ENCODE results near the gene CST7. TPM values are rescaled to one million over a fixed set of nuclear protein-coding genes. Genes with fewer than 3 reads are reported as not detected.

CST7 gene
- total RNA-seq, 1 experiment from 2014 or later: not detected

DNA sequence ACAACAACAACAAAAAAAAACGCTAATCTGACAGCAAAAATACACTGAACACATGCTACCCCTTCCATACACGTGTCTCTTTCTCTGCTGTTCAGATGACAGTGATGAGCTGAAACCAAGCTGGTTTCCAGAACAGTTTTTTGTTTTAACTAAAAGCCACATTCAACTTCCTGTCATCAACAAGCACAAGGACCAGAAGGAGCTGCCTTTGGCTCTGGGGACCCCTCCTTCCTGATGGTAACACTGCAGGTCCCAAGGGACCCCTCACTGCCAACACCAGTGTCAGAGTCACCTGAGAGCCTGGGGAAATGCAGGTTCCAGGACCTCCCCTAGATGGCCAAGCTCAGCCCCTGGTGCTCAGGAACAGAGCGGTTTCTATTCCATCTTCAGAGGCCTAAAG is 6.0 kb downstream of the CST7 start:
- in situ Hi-C loops (cut with HindIII; ENCODE audit: low pct_unique_long_range_greater_than_20kb, low sequenced_read_pairs): no loop called here
- TF ChIP-seq, protein P1, sequence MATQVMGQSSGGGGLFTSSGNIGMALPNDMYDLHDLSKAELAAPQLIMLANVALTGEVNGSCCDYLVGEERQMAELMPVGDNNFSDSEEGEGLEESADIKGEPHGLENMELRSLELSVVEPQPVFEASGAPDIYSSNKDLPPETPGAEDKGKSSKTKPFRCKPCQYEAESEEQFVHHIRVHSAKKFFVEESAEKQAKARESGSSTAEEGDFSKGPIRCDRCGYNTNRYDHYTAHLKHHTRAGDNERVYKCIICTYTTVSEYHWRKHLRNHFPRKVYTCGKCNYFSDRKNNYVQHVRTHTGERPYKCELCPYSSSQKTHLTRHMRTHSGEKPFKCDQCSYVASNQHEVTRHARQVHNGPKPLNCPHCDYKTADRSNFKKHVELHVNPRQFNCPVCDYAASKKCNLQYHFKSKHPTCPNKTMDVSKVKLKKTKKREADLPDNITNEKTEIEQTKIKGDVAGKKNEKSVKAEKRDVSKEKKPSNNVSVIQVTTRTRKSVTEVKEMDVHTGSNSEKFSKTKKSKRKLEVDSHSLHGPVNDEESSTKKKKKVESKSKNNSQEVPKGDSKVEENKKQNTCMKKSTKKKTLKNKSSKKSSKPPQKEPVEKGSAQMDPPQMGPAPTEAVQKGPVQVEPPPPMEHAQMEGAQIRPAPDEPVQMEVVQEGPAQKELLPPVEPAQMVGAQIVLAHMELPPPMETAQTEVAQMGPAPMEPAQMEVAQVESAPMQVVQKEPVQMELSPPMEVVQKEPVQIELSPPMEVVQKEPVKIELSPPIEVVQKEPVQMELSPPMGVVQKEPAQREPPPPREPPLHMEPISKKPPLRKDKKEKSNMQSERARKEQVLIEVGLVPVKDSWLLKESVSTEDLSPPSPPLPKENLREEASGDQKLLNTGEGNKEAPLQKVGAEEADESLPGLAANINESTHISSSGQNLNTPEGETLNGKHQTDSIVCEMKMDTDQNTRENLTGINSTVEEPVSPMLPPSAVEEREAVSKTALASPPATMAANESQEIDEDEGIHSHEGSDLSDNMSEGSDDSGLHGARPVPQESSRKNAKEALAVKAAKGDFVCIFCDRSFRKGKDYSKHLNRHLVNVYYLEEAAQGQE (IDR thresholded peaks at IDR 0.05; ENCODE audit: insufficient read depth in 1 of 2, low read depth in 2 of 2, low read length in 1 of 2): no peak
- TF ChIP-seq TCF7L2 (IDR thresholded peaks at IDR 0.05; ENCODE audit: low read depth, low read length) (no peak), SIN3A (IDR thresholded peaks at IDR 0.05; ENCODE audit: borderline replicate concordance, insufficient read depth, low read depth, low read length) (no peak), CTCF (IDR thresholded peaks at IDR 0.05) (no peak), POLR2AphosphoS5 (IDR thresholded peaks at IDR 0.05; ENCODE audit: low read depth, low read length) (no peak)
- intact Hi-C loops (cut with micrococcal nuclease; ENCODE audit: unreplicated experiment): no loop called here
- H3K27ac ChIP-seq (ENCODE audit: low read length): no peak overlapping the region
- no peak overlapping the region for H3K4me3 ChIP-seq (ENCODE audit: low read depth in 2 of 2, low read length in 2 of 2)
- no peaks in the 10 kb centered on the region for H3K9me3 ChIP-seq (ENCODE audit: control insufficient read depth, insufficient read depth, low read depth, low read length)
- H3K36me3 ChIP-seq (ENCODE audit: control insufficient read depth, insufficient read depth, low read length): no peaks in the 10 kb centered on the region
- DNase-seq (ENCODE audit: low read depth, low spot score) (no peak), ATAC-seq (no peak)
- H3K4me1 ChIP-seq (ENCODE audit: control insufficient read depth, insufficient read depth, low read length): no peaks in the 10 kb centered on the region
- POLR2A ChIA-PET: no interaction called here
- no peaks in the 10 kb centered on the region for H3K27me3 ChIP-seq (ENCODE audit: control insufficient read depth, insufficient read depth, low read length)
- no TSS peak for BruUV-seq (replicated peaks)
- CTCF ChIA-PET: interaction anchor here (0.7 to 0.8 kb wide), 2 partner anchors 169 to 484 kb away, joined by 3 to 4 read pairs; no protein-coding TSS in a partner anchor

DNA sequence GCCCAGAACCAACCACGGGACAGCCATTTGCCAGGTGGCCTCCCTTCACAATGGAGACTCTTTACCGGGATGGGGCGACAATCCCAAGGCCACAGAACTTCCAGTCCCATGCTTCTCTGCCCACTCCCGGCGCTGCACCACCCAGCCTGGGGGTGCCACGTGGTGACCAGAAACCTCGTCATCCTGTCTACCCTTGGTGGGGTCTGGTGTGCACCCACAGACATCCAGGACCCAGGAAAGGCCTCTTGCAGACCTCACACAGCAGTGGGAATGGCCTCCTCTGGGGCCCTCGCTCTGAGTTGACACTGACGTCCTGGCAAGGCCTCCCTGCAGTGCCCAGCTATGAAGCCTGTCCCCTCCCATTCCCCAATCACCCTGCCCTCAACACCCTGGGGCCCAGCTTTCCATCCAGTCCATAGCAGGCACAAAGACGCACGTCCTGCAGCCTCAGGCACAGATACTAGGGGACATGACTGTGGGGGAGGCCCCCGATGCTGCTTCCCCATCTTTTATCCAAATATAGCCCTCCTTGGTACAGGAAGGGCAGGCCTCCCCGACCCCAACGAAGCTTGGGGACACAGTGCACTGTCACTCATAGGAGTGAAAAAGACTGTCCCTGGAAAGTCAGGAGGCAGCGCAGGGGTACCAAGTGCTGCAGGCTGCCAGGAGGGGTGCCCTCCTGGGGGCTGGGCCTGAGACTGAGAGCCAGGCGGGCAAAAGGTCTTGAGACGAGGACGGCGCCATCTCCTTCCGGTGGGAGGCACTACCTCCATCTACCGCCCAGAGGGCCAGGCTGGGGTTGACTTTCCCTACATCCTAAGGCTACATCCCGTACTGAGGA is 7.2 kb downstream of the CST7 start:
- CTCF ChIA-PET: no interaction called here
- no peak overlapping the region for H3K4me3 ChIP-seq (ENCODE audit: low read depth in 2 of 2, low read length in 2 of 2)
- TF ChIP-seq TCF7L2 (IDR thresholded peaks at IDR 0.05; ENCODE audit: low read depth, low read length) (no peak), CTCF (IDR thresholded peaks at IDR 0.05) (no peak), SIN3A (IDR thresholded peaks at IDR 0.05; ENCODE audit: borderline replicate concordance, insufficient read depth, low read depth, low read length) (no peak), POLR2AphosphoS5 (IDR thresholded peaks at IDR 0.05; ENCODE audit: low read depth, low read length) (no peak)
- TF ChIP-seq, protein P1 (IDR thresholded peaks at IDR 0.05; ENCODE audit: insufficient read depth in 1 of 2, low read depth in 2 of 2, low read length in 1 of 2): no peak
- H3K36me3 ChIP-seq (ENCODE audit: control insufficient read depth, insufficient read depth, low read length): no peaks in the 10 kb centered on the region; the same call in 1 of the 2 replicates
- BruUV-seq (replicated peaks): no TSS peak
- no peak overlapping the region for H3K27ac ChIP-seq (ENCODE audit: low read length)
- POLR2A ChIA-PET: no interaction called here
- intact Hi-C loops (cut with micrococcal nuclease; ENCODE audit: unreplicated experiment): no loop called here
- no peaks in the 10 kb centered on the region for H3K4me1 ChIP-seq (ENCODE audit: control insufficient read depth, insufficient read depth, low read length)
- no peaks in the 10 kb centered on the region for H3K9me3 ChIP-seq (ENCODE audit: control insufficient read depth, insufficient read depth, low read depth, low read length)
- in situ Hi-C loops (cut with HindIII; ENCODE audit: low pct_unique_long_range_greater_than_20kb, low sequenced_read_pairs): no loop called here
- ATAC-seq (no peak), DNase-seq (ENCODE audit: low read depth, low spot score) (no peak)
- H3K27me3 ChIP-seq (ENCODE audit: control insufficient read depth, insufficient read depth, low read length): no peaks in the 10 kb centered on the region
